ENCODE measurements around the gene FKTN.

The FKTN gene

DNA sequence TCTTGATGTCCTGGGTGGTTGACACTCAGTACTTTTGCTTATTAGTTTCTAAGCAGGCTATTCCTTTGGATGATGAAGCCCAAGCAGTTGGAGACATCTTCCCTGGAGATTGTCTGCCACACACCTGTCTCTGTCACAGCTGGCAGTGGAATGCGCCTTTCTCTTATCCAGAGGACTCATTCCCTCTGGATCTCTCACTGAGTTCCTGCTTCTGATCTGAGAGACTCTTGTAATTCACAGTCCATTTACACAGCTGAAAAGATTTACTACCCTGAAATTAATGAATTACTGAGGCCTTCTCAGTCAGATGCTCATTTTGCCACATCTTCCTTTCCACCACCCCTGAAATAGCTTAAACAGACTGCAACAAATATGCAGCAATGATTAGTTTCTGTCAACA lies 120.2 kb downstream of the FKTN start:
- no peak for DNase-seq (ENCODE audit: low read depth, low spot score)

DNA sequence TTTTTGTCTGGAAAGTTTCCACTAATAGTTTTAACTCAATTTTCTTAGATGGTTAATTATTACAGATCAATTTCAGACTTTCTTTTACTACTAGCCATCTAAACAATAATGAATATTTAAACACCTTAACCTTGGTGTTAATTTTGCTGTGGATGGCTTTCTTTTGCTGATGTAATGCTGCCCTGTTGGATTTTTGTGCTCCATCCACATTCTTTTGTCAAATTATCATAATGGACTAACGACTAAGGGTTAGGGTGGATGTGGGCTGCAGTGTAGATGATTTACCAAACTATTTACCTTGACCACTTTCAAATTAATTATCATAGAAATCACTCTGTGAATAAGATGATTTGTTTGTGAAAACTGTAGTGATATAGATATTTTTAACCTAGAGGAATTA lies 120.8 kb downstream of the FKTN start:
- no peak for DNase-seq (ENCODE audit: low read depth, low spot score)

DNA sequence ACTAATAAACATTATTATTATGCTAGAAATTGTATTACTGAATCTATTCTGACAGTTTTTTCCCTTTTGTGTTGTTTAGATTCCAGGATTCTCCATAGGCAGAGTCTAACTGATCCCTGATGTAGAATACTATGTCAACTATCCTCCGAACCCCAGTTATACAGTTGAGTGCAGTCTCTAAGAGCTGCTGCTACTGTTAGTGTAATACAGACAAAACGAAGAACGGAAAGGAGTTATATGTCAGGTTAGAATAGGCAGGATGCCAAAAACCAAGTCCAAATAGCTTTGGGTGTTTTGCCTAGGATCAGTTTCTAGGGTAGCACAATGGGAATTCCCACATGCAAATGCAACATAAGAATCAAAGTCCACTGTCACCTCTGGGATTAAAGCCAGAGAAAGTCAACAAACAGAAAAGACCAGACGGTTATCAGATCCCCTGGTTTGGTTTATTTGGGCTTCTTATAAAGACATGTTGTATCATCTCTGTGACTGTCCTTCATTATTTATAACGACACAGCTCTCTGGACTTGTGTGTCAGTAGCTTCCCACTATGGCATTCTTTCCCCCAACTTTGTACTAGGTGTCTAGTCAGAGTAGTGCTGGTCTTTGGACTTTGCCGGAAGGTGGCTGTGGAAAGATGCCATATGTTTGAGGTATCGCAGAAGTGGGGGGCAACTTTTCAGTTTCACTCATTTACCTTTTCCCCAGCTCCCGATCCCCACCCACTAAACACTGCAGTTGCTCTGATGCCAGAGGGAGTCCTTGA lies 121.5 kb downstream of the FKTN start:
- DNase-seq (ENCODE audit: low read depth, low spot score), result no peak

DNA sequence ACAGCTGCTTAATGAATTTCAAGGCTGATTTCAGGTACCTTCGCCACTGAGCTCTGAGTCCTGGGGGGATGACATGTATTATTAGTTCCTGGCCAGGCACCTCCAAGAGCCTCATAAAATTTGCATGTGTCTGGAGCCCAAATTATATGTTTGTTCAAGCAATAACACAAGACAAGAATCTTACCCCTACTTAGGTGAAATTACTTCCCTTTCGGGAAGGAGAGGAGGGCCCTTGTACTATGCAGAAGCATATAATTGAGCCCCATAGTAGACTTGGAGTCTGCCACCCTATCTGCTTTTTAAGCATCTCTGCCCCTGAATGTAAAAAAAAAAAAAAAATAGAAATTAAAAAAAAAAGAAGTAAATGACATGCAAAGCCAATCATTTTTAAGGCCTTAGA lies 123.4 kb downstream of the FKTN start:
- no peak for DNase-seq (ENCODE audit: low read depth, low spot score)

DNA sequence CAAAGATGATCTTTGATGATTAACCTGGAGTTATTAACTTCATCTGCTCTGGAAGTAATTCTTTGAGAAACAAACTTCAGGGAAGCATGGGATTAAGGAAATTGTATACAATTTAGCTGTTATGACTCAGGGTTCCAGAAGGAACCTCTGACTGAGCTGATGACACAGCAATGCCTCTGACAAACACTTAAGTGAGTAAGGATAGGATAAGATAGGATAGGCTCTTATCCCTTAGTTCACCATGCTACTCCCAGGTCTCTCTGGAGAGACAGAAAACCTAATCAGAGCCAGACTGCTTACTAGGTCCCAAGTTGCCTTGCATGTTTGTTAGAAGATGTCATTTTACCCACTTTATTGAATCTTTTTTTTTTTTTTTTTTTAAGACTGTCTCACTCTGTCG lies 123.8 kb downstream of the FKTN start:
- DNase-seq (ENCODE audit: low read depth, low spot score), result no peak

DNA sequence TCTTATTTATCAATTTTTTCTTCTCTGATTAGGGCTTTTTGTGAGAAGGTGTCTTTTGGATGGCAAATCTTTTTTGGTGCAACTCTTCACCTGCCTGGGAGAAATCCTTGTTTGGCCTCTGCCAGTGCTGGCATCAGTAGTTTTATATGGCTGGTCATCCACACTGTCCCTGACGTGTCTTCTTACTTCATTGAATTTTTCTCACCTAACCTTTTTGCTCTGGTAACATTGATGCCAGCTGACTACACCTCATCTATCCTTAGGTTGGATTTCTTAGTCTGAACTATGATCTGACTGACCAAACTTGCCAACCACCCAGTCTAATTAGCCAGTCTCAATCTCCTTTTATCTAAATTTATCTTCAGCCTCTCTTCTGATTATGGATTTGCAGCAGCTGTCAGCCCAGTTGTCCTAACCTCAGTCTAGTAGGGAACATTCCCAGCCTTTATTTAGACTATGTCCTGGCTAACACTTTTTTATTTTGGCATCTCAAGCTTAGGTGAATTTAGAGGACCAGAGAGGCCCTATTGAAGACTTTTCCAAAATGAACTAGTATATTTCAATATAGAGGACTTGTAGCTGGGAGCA lies 125.9 kb downstream of the FKTN start:
- no peak for DNase-seq (ENCODE audit: low read depth, low spot score)

DNA sequence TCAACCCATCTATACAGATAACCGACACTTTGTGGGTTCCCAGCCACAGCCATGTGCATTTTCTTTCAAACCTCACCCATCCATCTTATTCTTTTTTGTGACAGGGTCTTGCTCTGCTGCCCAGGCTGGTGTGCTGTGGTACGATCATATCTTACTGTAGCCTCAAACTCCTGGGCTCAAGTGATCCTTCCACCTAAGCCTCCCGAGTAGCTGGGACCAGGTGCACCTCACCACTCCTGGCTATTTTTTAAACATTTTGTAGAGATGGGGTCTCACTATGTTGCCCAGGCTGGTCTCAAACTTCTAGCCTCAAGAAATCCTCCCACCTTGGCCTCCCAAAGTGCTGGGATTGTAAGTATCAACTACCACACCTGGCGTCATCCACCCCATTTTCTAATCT lies 129.0 kb downstream of the FKTN start:
- DNase-seq (ENCODE audit: low read depth, low spot score), result no peak

Data from smooth muscle cell of the brain vasculature (primary cell).